HL-60/S4 (cell line): Measurements from ENCODE around the gene RBBP6.

Experiments used
- in situ Hi-C: fragments of 300-500 bp; cut with MboI; formaldehyde crosslinking; loops from 2 replicates; pipeline ENCODE4 v1.14.3; 2022; ENCODE audit warnings: low sequenced_read_pairs

The RBBP6 gene, protein sequence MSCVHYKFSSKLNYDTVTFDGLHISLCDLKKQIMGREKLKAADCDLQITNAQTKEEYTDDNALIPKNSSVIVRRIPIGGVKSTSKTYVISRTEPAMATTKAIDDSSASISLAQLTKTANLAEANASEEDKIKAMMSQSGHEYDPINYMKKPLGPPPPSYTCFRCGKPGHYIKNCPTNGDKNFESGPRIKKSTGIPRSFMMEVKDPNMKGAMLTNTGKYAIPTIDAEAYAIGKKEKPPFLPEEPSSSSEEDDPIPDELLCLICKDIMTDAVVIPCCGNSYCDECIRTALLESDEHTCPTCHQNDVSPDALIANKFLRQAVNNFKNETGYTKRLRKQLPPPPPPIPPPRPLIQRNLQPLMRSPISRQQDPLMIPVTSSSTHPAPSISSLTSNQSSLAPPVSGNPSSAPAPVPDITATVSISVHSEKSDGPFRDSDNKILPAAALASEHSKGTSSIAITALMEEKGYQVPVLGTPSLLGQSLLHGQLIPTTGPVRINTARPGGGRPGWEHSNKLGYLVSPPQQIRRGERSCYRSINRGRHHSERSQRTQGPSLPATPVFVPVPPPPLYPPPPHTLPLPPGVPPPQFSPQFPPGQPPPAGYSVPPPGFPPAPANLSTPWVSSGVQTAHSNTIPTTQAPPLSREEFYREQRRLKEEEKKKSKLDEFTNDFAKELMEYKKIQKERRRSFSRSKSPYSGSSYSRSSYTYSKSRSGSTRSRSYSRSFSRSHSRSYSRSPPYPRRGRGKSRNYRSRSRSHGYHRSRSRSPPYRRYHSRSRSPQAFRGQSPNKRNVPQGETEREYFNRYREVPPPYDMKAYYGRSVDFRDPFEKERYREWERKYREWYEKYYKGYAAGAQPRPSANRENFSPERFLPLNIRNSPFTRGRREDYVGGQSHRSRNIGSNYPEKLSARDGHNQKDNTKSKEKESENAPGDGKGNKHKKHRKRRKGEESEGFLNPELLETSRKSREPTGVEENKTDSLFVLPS (N-terminal part only)

DNA sequence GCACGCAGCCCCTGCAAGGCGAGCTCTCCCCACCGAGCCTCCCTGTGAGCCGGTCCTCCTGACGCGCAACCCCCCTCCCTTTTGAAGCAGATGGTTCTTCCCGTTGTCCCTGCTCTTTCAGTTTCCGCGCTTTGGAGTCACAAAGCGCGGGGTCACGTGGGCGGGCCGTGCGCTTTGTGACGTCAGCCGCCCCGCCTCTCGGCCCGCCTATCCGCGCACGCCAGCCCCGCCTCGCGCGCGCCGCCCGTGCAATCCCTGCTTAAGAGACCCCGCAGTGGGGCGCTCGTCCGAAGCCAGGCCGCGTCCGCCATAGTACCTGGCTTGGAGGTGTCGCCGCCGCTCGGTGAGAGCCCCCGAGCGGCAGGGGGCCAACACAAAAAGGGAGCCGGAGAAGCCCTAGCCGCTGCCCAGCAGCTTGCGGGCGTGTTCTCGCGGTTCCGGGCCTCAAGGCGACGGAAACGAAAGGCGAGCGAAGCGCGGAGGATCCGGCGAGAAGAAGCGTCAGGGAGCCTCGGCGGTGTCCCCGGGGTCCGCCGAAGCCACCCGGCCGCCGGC, at the start of gene RBBP6:
Gene RBBP6, plus strand, starts transcription at position 272 of the 555 bp plus-strand sequence. CDS start 1,061 bp downstream, outside the sequence.
- in situ Hi-C loops = no loop called here

DNA sequence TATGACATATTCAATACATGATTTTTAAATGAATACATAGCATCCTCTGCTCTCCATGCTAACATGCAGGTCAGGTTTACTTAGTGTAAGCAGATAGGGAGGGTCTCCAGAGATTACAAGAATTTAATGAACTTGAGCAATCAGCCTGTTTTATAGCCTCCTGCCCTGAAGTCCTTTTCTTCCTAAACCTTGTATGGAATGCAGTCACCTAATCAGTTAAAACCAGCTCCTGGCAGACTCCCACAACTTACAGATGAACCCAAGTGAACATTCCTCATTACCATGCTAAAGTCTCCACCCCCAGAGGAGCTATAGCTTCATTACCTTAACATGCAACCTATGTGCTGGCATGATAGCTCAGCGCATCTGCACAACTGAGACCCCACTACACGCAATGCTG, 48.5 kb upstream of the RBBP6 start:
- in situ Hi-C loops = loop anchor here (10.0 kb wide), 1 partner anchor 436 kb away; no protein-coding TSS in a partner anchor

DNA sequence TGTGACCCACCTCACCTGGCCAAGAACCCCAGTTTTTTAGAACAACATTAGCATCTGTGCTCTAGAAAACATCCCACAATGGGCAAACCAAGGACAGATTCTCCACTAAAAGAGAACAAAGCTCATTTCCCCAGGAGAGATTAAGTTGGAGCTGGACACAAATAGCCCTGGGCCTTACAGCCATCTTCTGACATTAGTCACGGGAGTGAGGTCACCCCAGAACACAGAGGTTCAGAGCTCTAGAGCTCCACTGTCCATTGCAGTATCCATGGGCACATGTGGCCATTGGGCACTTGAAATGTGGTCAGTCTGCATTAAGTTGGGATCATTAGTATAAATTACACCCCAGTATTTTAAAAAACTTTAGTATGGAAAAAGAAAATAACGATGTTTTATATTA, 47.6 kb upstream of the RBBP6 start:
- in situ Hi-C loops = loop anchor here (10.0 kb wide), 1 partner anchor 437 kb away; no protein-coding TSS in a partner anchor

DNA sequence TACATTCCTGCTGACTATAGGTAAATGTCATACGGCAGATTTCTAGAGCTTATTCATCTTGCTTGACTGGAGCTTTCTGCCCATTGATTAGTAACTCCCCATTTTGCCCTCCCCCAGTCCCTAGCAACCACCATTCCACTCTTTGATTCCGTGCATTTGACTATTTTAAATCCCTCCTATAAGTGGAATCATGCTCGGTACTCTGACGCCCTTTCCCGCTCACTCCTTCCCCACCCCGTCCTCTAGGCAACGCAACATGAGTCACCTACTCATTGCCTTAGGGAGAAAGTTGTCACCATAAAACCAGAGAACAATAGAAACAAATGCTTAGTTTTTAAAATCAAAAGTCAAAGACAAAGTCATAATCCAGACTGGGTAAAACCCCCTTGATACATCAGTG, 45.5 kb upstream of the RBBP6 start:
- in situ Hi-C loops = loop anchor here (10.0 kb wide), 1 partner anchor 439 kb away; no protein-coding TSS in a partner anchor

DNA sequence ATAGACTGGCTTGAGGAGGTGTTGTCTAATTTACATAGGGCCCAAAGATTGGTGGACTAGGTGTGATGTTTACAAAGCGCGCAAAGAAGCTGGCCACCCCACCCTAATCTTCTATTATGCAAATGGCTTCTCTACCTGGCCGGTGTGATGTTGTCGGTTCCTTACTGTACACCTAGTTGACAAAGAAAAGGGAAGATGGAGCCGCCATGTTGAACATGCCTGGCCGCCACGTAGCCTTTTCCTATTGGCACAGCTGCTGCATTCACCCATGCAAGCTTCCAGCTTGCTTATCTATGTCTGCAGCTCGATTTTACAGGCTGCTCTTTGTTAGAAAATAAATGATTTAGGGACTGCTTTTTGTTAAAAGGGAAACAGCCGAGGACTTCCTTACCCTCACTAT, 44.2 kb upstream of the RBBP6 start:
- in situ Hi-C loops = loop anchor here (10.0 kb wide), 1 partner anchor 440 kb away; no protein-coding TSS in a partner anchor

DNA sequence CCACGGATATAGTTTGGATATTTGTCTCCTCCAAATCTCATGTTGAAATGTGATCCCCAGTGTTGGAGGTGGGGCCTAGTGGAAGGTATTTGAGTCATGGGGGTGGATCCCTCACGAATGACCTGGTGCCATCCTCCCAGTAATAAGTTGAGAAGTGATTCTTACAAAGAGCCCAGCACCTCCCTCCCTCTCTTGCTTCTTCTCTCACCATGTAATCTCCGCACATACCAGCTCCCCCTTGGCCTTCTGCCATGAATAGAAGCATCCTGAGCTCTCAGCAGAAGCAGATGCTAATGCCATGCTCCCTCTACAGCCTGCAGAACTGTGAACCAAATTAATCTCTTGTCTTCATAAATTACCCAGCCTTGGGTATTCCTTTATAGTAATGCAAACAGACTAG, 41.9 kb upstream of the RBBP6 start:
- in situ Hi-C loops = loop anchor here (10.0 kb wide), 1 partner anchor 443 kb away; no protein-coding TSS in a partner anchor

DNA sequence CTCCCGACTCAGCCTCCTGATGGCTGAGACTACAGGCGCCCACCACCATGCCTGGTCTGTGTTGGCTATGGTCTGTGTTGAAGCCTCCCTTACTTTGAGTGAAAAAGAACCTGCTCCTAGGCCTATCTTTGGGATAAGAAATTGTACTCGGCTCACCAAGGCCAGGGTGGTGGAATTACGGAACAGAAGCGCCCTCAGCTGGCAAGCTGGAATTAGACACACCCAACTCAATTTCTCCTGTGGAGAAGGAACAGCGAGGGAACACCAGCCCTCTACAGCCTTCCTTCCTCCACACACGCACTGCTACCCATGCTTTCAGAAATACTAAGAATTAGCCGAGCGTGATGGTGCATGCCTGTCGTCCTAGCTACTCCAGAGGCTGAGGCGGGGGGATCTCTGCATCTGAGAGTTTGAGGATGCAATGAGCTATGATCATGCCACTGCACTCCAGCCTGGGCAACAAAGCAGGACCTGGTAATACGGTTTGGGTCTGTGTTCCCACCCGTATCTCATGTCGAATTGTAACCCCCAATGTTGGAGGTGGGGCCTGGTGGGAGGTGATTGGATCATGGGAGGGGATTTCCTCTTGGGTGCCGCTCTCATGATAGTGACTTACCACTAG, 40.1 kb upstream of the RBBP6 start:
- in situ Hi-C loops = loop anchor here (10.0 kb wide), 1 partner anchor 445 kb away; no protein-coding TSS in a partner anchor

DNA sequence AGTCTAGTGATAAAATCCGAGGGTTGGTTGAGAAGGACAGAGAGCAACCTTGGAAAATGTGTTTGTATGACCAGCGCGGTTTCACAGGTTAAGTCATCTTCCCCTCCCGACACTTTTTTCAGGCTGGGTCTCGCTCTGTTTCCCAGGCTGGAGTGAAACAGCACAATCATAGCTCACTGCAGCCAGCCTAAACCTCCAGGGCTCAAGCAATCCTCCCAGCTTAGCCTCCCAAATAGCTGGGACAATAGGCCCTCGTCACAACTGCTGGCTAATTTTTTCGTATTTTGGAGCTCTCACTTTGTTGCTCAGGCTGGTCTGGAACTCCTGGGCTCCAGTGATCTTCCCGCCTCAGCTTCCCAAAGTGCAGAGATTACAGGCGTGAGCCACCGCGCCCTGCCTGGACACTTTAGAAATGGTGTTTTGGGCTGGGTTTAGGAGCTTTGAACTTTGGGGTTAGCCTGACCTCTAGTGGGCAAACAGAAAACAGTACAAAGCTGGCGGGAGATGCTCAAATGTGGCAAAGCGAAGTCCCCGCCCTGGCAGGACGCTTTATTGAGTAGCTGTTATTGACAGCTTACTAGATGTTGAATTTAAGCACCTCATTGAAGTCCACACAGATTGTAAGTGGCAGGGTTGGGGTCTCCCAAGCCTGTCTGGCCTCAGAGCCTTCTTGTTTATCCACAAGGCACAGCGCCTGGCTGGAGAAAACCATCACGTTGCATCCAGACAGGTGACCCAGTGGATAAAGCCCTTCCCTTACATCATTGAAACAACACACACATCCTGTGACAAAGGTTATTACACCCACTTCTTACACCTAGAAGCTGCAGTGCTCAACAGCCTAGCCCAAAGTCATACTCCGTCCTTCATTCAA, 34.7 kb upstream of the RBBP6 start:
- in situ Hi-C loops = loop anchor here (10.0 kb wide), 1 partner anchor 770 kb away; no protein-coding TSS in a partner anchor

DNA sequence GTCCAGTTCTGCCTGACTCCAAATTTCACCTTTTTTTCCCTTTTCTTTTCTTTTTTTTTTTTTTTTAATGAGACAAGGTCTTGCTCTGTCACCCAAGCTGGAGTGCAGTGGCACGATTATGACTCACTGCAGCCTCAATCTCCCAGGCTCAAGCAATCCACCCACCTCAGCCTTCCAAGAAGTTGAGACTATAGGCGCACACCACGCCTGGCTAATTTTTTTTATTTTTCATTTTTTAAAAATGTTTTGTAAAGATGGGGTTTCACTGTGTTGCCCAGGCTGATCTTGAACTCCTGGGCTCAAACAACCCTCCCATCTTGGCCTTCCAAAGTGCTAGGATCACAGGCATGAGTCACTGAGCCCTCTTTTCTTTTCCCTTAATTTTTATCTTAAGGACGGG, 33.4 kb upstream of the RBBP6 start:
- in situ Hi-C loops = loop anchor here (10.0 kb wide), 1 partner anchor 771 kb away; no protein-coding TSS in a partner anchor

DNA sequence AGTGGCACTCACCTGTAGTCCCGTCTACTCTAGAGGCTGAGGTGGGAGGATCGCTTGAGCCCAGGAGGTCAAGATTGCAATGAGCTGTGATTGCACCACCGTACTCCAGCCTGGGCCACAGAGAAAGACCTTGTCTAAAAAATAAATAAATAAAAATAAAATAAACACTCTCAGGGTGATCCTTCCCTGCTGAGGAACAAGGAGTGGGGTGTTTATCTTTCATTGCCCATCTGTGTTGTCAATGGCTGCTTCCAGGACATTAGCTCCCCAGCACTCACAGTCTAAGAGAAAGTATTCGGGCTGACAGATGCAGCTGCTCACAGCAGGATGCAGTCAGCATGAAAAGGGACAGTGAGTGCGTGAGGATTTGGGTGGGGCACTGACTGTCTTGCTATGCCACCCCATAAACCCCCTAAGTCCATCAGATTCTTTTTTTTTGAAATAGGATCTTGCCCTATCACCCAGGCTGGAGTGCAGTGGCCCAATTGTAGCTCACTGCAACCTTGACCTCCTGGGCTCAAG, 31.3 kb upstream of the RBBP6 start:
- in situ Hi-C loops = loop anchor here (10.0 kb wide), 1 partner anchor 773 kb away; no protein-coding TSS in a partner anchor

DNA sequence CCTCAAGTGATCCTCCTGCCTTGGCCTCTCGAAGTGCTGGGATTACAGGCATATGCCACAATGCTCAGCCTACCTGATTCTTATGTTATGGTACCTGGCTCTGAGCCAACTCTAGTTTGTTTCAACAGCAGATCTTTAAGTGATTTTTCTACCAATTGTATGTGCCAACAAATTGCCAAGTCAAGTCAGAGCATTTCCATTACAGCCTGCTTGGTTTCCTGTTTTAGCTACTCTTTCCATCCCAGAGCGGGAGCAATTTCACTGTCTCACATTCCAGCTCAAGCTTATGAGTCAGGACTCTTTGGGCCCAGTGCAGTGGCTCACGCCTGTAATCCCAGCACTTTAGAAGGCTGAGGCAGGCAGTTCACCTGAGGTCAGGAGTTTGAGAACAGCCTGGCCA, 30.8 kb upstream of the RBBP6 start:
- in situ Hi-C loops = loop anchor here (10.0 kb wide), 1 partner anchor 774 kb away; no protein-coding TSS in a partner anchor

DNA sequence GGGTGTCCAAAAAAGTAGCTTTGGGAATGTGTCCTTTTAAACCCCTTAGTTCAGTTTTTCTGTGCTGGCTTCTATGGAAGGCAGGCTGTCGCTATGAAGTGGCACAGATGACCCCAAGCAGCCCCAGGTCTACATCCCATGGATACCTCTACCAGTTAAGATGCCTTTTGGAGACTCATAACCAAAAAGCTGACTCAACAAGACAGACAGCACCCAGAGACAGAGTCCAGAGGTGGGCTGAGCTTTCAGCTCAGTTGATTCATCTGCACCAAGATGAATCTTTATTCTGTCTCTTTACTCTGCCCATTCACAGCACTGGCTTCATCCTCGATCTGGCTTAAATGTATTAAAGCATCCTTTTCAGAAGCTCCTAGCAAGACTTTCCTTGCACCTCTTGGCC, 29.8 kb upstream of the RBBP6 start:
- in situ Hi-C loops = loop anchor here (10.0 kb wide), 1 partner anchor 775 kb away; no protein-coding TSS in a partner anchor

DNA sequence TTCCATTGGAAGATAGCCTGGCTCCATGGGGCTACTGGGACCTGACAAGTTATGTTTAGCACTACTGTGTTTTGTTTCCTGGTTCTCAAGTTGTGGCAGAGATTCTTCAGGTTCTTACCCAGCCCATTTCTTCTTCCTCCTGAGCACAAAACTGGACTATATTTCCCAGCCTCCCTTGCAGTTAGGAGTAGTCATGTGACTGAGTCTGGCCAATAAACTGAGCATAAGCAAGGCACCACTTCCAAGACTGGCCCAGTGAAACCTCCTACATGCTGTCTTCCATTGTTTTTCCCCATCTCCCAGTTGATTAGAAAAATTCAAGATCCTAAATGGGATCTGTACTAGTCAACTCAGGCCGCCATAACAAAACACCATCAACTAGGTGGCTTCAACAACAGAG, 28.2 kb upstream of the RBBP6 start:
- in situ Hi-C loops = no loop called here

DNA sequence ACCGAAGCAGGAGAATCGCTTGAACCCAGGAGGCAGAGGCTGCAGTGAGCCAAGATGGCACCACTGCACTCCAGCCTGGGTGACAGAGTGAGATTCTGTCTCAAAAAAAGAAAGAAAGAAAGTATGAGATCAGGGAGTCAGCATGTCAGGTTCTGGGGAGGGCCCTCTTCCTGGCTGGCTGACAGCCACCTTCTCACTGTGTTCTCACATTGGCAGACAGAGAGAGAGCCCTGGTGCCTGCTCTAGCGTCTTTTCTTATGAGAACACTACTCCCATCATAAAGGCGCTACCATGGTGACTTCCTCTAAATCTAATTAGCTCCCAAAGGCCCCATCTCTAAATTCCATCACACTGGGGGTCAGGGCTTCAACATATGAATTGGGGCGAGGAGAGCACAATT, 27.6 kb upstream of the RBBP6 start:
- in situ Hi-C loops = no loop called here

DNA sequence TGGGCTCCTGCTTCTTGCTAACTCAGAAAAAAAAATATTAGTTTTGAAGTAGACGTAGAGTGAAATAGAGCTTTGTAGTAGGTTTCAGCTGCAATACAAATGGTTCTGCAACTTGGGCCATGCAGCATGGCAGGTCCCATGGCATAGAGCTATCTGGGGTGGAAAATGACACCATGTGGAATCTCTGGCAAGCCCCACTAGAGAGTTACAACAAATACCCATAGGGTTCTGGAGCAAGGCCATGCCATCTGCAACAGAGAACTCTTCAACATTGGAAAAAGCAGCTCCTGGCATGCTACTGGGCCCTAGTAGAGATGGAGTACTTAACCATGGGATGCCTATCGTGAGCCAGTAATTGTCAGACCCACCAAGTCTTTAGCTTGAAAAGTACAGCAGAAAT, 25.3 kb upstream of the RBBP6 start:
- in situ Hi-C loops = no loop called here

DNA sequence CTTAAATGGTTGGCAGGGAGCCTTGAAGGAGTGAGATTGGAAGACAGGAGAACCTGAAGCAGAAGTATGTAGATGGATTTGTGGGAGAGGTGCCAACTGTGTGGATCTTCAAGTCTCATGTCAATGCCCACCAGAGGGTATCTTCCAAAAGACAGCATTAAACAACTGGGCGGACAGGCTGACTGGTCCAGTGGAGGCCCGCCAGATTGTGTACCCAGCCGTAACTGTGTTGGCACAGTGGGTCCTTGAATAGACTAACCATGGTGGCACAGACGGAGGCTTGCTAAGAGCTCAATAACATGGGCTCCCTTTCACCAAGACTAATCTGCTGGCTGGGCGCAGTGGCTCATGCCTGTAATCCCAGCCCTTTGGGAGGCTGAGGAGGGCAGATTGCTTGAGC, 24.2 kb upstream of the RBBP6 start:
- in situ Hi-C loops = no loop called here

DNA sequence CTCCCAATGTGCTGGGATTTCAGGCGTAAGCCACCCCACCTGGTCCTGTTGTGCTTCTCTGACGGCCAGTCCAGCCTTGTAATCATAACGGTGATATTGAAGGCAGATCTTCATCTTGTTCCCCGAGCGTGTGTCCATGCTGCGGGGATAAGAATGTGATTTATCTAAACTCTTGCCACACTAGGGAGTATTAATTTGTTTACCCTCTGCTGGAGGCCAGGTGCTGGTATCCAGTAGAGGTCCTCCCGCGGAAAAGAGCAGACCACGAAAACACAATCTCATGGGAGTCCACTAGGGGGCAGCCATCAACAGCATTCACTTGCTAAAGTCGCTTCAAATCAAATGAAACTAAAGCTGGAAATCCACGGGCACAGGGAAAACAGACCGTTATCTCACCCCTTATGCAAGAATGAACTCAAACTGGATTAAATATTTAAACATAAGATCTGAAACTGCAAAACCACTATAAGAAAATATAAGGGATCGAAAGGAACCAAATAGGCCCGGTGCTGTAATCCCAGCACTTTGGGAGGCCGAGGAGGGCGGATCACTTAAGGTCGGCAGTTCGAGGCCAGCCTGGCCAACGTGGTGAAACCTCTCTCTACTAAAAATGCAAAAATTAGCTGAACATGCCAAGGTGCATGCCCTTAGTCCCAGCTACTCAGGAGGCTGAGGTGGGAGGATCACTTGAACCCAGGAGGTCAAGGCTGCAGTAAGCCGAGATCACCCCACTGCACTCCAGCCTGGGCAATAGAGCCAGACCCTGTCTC, 22.3 kb upstream of the RBBP6 start:
- in situ Hi-C loops = no loop called here

DNA sequence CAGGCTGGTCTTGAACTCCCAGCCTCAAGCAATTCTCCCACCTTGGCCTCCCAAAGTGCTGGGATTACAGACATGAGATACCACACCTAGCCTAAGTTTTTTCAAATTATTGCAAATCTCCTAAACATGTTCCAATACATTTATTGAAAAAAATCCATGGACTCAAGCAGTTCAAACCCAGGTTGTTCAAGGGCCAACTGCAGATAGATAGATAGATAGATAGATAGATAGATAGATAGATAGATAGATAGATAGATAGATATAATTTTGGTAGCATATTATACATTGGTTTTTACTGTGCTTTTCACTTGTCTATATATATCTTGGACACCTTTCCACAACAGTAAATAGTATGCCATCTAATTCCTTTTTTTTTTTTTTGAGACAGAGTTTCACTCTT, 20.9 kb upstream of the RBBP6 start:
- in situ Hi-C loops = no loop called here
